ENCODE results near the gene TBC1D5.
"Not testable (repeated sequence)": the region's sequence is repeated elsewhere in the genome, so short reads cannot be mapped to it uniquely, and the experiment has no call there.

The TBC1D5 gene

GRCh38 chr3:17501745-17502144 lies 240.7 kb downstream of the TBC1D5 start:
- TF ChIP-seq, protein P1, sequence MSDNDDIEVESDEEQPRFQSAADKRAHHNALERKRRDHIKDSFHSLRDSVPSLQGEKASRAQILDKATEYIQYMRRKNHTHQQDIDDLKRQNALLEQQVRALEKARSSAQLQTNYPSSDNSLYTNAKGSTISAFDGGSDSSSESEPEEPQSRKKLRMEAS (IDR thresholded peaks at IDR 0.05; ENCODE audit: low read depth, low read length): no peak
- TF ChIP-seq MYC (IDR thresholded peaks at IDR 0.05; ENCODE audit: low read depth, low read length): no peak
- TF ChIP-seq POLR2A (IDR thresholded peaks at IDR 0.05; ENCODE audit: extremely low read depth, insufficient read length): no peak
- no peak for TF ChIP-seq CTCF (IDR thresholded peaks at IDR 0.05; ENCODE audit: low read depth, low read length)
- DNase-seq (ENCODE audit: low read depth): no peak

DNA sequence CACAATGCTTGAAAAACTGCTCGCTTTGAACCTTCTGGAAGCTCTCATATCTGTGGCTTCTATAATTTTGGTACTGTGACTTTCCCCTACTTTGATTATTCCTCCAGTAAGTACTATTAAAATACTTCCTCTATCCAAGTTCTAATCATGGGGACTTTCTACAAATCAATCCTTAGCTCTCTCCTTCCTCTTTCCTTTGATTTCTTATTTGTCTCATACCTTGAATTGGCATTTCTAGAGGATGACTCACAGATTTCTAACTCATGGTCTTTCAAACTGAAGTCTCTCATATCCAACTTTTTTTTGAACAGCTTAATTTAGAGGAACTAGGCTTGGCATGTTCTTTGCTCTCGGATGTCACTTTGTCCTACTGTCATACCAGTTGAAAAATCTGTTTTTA lies 241.8 kb downstream of the TBC1D5 start:
- H3K4me3 ChIP-seq (ENCODE audit: low read depth, low read length): no peak overlapping the region
- no peak for TF ChIP-seq POLR2A (IDR thresholded peaks at IDR 0.05; ENCODE audit: extremely low read depth, insufficient read length)
- no peak for TF ChIP-seq CTCF (IDR thresholded peaks at IDR 0.05; ENCODE audit: low read depth, low read length)
- TF ChIP-seq, protein P1 (IDR thresholded peaks at IDR 0.05; ENCODE audit: low read depth, low read length): no peak
- TF ChIP-seq MYC (IDR thresholded peaks at IDR 0.05; ENCODE audit: low read depth, low read length): no peak
- DNase-seq (ENCODE audit: low read depth): no peak

More at GRCh38 chr3:17501745-17502144, 240.7 kb downstream of the TBC1D5 start:
- H3K4me3 ChIP-seq (ENCODE audit: low read depth, low read length): no peak overlapping the region

GRCh38 chr3:17494117-17494809 lies 248.2 kb downstream of the TBC1D5 start:
- TF ChIP-seq CTCF (IDR thresholded peaks at IDR 0.05; ENCODE audit: low read depth, low read length) (no peak), POLR2A (IDR thresholded peaks at IDR 0.05; ENCODE audit: extremely low read depth, insufficient read length) (no peak), MYC (IDR thresholded peaks at IDR 0.05; ENCODE audit: low read depth, low read length) (no peak)
- TF ChIP-seq, protein P1 (IDR thresholded peaks at IDR 0.05; ENCODE audit: low read depth, low read length): no peak
- H3K4me3 ChIP-seq (ENCODE audit: low read depth, low read length): no peak overlapping the region
- no peak for DNase-seq (ENCODE audit: low read depth)

- H3K4me3 ChIP-seq (ENCODE audit: low read depth, low read length): no peak overlapping the region
- TF ChIP-seq CTCF (IDR thresholded peaks at IDR 0.05; ENCODE audit: low read depth, low read length) (no peak), POLR2A (IDR thresholded peaks at IDR 0.05; ENCODE audit: extremely low read depth, insufficient read length) (no peak), MYC (IDR thresholded peaks at IDR 0.05; ENCODE audit: low read depth, low read length) (no peak)
- TF ChIP-seq, protein P1 (IDR thresholded peaks at IDR 0.05; ENCODE audit: low read depth, low read length): no peak
- DNase-seq (ENCODE audit: low read depth): no peak
These were observed 250.8 kb downstream of the TBC1D5 start for GRCh38 chr3:17491601-17492000.

- H3K4me3 ChIP-seq (ENCODE audit: low read depth, low read length); DNase-seq (ENCODE audit: low read depth): not testable (repeated sequence)
These were observed 251.2 kb downstream of the TBC1D5 start for GRCh38 chr3:17491190-17491589.

DNA sequence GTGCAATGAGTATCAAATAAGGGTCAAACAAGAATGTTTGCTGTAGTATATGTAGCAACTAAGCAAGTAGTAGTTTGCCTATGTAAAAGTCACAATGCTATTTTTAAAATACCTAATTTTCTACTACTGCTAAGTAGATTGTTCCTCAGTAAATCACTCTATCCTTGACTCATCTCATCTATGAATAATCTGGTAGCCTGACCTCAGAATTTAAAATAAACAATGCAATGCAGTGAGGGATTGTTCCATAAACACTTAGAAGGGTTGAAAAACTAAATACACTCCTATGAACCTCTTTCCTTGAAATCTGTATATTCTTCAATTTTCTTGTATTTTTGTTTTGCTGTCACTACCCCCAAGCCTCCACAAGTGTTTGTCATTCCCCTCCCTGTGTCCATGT lies 253.3 kb downstream of the TBC1D5 start:
- no peak for TF ChIP-seq MYC (IDR thresholded peaks at IDR 0.05; ENCODE audit: low read depth, low read length)
- TF ChIP-seq, protein P1 (IDR thresholded peaks at IDR 0.05; ENCODE audit: low read depth, low read length): no peak
- TF ChIP-seq CTCF (IDR thresholded peaks at IDR 0.05; ENCODE audit: low read depth, low read length): no peak
- TF ChIP-seq POLR2A (IDR thresholded peaks at IDR 0.05; ENCODE audit: extremely low read depth, insufficient read length): no peak
- no peak for DNase-seq (ENCODE audit: low read depth)
- H3K4me3 ChIP-seq (ENCODE audit: low read depth, low read length): no peak overlapping the region

Measured in NB4 (cell line).